GM12891 (cell line): ENCODE results near the gene ADCY2.

Source experiments
- POLR2A ChIP-seq: IDR thresholded peaks from 2 replicates; pipeline ENCODE4 v1.6.1; 2011; ENCODE audit warnings: low read depth, low read length, control low read depth
- POLR2AphosphoS5 ChIP-seq: IDR thresholded peaks from 2 replicates; pipeline ENCODE4 v1.6.1; 2011; ENCODE audit warnings: low read depth, low read length, control low read depth

DNA sequence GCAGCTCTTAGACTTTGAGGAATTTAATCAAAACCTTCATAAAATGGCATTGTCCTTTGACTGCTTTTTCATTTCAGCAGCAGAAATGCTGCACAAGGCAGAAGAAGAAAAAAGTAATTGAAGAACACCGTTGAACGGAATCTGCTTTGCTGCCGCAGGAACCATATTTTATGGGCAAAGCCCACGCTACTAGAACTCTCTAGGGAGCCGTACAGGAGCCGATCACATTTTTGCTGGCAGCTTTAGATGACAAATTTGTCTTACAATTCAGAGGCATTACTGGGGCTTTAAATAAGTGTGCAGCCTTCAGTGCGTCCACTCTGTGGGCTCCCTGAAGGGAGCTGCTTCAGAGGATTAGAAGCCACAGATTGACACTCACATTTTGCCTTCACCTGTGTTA is 449.6 kb downstream of the ADCY2 start:
- no peak for TF ChIP-seq POLR2AphosphoS5
- TF ChIP-seq POLR2A: no peak
